Measurements from ENCODE around the gene UBALD2.

UBALD2 gene

GRCh38 chr17:76277300-76278267 is 12.4 kb downstream of the UBALD2 start:
- no peak for TF ChIP-seq CTCF (IDR thresholded peaks at IDR 0.05; ENCODE audit: low read depth, low read length)

GRCh38 chr17:76278268-76278908 is 13.2 kb downstream of the UBALD2 start:
- H3K4me3 ChIP-seq (ENCODE audit: low read depth, low read length), result no peak overlapping the region
- TF ChIP-seq CTCF (IDR thresholded peaks at IDR 0.05; ENCODE audit: low read depth, low read length), result no peak

More at GRCh38 chr17:76277300-76278267, 12.4 kb downstream of the UBALD2 start:
- H3K4me3 ChIP-seq (ENCODE audit: low read depth, low read length), result no peak overlapping the region

GRCh38 chr17:76278952-76279741 is 14.0 kb downstream of the UBALD2 start:
- no peak overlapping the region for H3K4me3 ChIP-seq (ENCODE audit: low read depth, low read length)
- TF ChIP-seq CTCF (IDR thresholded peaks at IDR 0.05; ENCODE audit: low read depth, low read length), result peak; percentile 88

GRCh38 chr17:76279742-76280287 is 14.7 kb downstream of the UBALD2 start:
- no peak for TF ChIP-seq CTCF (IDR thresholded peaks at IDR 0.05; ENCODE audit: low read depth, low read length)

GRCh38 chr17:76280650-76281049 is 15.5 kb downstream of the UBALD2 start:
- TF ChIP-seq CTCF (IDR thresholded peaks at IDR 0.05; ENCODE audit: low read depth, low read length), result no peak
- no peak overlapping the region for H3K4me3 ChIP-seq (ENCODE audit: low read depth, low read length)

More at GRCh38 chr17:76279742-76280287, 14.7 kb downstream of the UBALD2 start:
- H3K4me3 ChIP-seq (ENCODE audit: low read depth, low read length), result no peak overlapping the region

GRCh38 chr17:76281573-76282371 is 16.6 kb downstream of the UBALD2 start:
- H3K4me3 ChIP-seq (ENCODE audit: low read depth, low read length), result no peak overlapping the region
- no peak for TF ChIP-seq CTCF (IDR thresholded peaks at IDR 0.05; ENCODE audit: low read depth, low read length)
